K562 (cell line): Measurements from ENCODE around the gene SENP7.

Experiments
- GABPB1 ChIP-seq: sonication (generic); formaldehyde crosslinking; IDR thresholded peaks from 2 replicates; pipeline ENCODE4 v1.8.0; 2022; ENCODE audit warnings: mild to moderate bottlenecking, missing genetic modification reagents
- KLF16 ChIP-seq: IDR thresholded peaks from 2 replicates; pipeline ENCODE4 v1.6.1; 2016; ENCODE audit warnings: antibody characterized with exemption
- NFYB ChIP-seq: IDR thresholded peaks from 2 replicates; pipeline ENCODE4 v1.6.1; 2011; ENCODE audit warnings: mild to moderate bottlenecking, moderate library complexity; ENCODE audit not compliant: insufficient read length; ENCODE audit errors: extremely low read depth
- POLR2AphosphoS2 ChIP-seq: IDR thresholded peaks from 2 replicates; pipeline ENCODE4 v1.6.1; 2012; ENCODE audit warnings: low read length, improper control_type of control experiment
- TAF1 ChIP-seq: IDR thresholded peaks from 2 replicates; pipeline ENCODE4 v1.6.1; 2011; ENCODE audit warnings: mild to moderate bottlenecking, low read length, moderate library complexity; ENCODE audit not compliant: insufficient read depth, control insufficient read depth, severe bottlenecking; ENCODE audit errors: extremely low read depth
- ZNF12 ChIP-seq: sonication (generic); formaldehyde crosslinking; IDR thresholded peaks from 2 replicates; pipeline ENCODE4 v1.4.0; 2020; ENCODE audit warnings: mild to moderate bottlenecking, missing genetic modification reagents
- ZNF274 ChIP-seq: IDR thresholded peaks from 2 replicates; pipeline ENCODE4 v1.6.1; 2011; ENCODE audit warnings: low read depth, mild to moderate bottlenecking, low read length, moderate library complexity, borderline replicate concordance
- ZNF785 ChIP-seq: fragments of 250-450 bp; sonication (Bioruptor Pico); IDR thresholded peaks from 2 replicates; pipeline ENCODE4 v1.4.0; 2020; ENCODE audit warnings: mild to moderate bottlenecking
- TF ChIP-seq, protein P1 (sequence below), 3 experiments: IDR thresholded peaks in 2 of 3; conservative IDR thresholded peaks in 1 of 3; 2 replicates each; pipeline ENCODE4 v1.5.1; 2011 to 2012; ENCODE audit warnings: low read length in 3 of 3, mild to moderate bottlenecking in 3 of 3, control low read depth in 2 of 3, improper control_type of control experiment in 1 of 3, inconsistent platforms in 1 of 3, low read depth in 1 of 3, mixed read lengths in 1 of 3, moderate library complexity in 1 of 3; ENCODE audit not compliant: insufficient read depth in 2 of 3
- TF ChIP-seq, protein P2 (sequence below): sonication (generic); formaldehyde crosslinking; IDR thresholded peaks from 2 replicates; pipeline ENCODE4 v1.5.0; 2020; ENCODE audit warnings: missing genetic modification reagents

DNA sequence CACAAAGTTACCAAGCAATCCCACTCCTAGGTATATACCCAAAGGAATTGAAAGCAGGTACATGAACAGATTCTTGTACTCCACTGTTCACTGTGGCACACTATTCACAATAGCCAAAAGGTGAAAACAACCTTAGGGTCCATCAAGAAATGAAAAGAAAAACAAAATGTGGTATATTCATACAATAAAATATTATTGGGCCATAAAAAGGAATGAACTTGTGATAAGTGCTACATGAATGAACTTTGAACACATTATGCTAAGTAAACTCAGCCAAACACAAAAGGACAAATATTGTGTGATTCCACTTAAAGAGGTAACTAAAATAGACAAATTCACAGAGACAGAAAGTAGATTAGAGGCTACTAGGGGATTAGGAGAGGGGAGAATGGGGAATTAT lies 137.4 kb downstream of the SENP7 start:
- TF ChIP-seq POLR2AphosphoS2 = no peak
- TF ChIP-seq GABPB1 (CRISPR knock-in tag) = no peak
- TF ChIP-seq ZNF12 (CRISPR knock-in tag) = no peak
- TF ChIP-seq NFYB = no peak
- TF ChIP-seq, protein P1, sequence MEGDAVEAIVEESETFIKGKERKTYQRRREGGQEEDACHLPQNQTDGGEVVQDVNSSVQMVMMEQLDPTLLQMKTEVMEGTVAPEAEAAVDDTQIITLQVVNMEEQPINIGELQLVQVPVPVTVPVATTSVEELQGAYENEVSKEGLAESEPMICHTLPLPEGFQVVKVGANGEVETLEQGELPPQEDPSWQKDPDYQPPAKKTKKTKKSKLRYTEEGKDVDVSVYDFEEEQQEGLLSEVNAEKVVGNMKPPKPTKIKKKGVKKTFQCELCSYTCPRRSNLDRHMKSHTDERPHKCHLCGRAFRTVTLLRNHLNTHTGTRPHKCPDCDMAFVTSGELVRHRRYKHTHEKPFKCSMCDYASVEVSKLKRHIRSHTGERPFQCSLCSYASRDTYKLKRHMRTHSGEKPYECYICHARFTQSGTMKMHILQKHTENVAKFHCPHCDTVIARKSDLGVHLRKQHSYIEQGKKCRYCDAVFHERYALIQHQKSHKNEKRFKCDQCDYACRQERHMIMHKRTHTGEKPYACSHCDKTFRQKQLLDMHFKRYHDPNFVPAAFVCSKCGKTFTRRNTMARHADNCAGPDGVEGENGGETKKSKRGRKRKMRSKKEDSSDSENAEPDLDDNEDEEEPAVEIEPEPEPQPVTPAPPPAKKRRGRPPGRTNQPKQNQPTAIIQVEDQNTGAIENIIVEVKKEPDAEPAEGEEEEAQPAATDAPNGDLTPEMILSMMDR (IDR thresholded peaks at IDR 0.05 in 2 of 3, conservative IDR thresholded peaks at IDR 0.05 in 1 of 3; ENCODE audit: insufficient read depth in 2 of 3, low read depth in 1 of 3, low read length in 3 of 3) = no peak
- TF ChIP-seq ZNF274 = no peak
- TF ChIP-seq, protein P2, sequence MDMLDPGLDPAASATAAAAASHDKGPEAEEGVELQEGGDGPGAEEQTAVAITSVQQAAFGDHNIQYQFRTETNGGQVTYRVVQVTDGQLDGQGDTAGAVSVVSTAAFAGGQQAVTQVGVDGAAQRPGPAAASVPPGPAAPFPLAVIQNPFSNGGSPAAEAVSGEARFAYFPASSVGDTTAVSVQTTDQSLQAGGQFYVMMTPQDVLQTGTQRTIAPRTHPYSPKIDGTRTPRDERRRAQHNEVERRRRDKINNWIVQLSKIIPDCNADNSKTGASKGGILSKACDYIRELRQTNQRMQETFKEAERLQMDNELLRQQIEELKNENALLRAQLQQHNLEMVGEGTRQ = no peak
- TF ChIP-seq KLF16 = no peak
- no peak for TF ChIP-seq ZNF785
- TF ChIP-seq TAF1 = no peak
